Lung (tissue), 12 donors: Measurements from ENCODE around the gene SLC39A7. TPM values are rescaled to one million over a fixed set of nuclear protein-coding genes. Genes with fewer than 3 reads are reported as not detected.

Experiments used
- ATAC-seq: fragments of 200-7000 bp; cut with Tn5 transposase; one replicate; pipeline ENCODE4 v1.9.1; 2020; ENCODE audit warnings: moderate number of reproducible peaks; ENCODE audit not compliant: insufficient read depth, low FRiP score
- DNase-seq, 3 donors: peaks; one replicate each; pipeline ENCODE4 v3.0.0-alpha.2; 2013 to 2017
- H3K27ac ChIP-seq, 2 donors: one replicate each; pipeline ENCODE4 v1.5.1; 2013; ENCODE audit warnings: mild to moderate bottlenecking in 2 of 2, moderate library complexity in 2 of 2, control low read depth in 1 of 2, inconsistent platforms in 1 of 2, low read depth in 1 of 2, low read length in 1 of 2
- H3K27me3 ChIP-seq, 3 donors: one replicate each; pipeline ENCODE4 v1.5.1; 2013; ENCODE audit warnings: low read length in 2 of 3; ENCODE audit not compliant: control insufficient read depth in 3 of 3, insufficient read depth in 3 of 3
- H3K36me3 ChIP-seq, 4 donors: one replicate each; pipeline ENCODE4 v1.5.1; 2013; ENCODE audit warnings: low read length in 4 of 4, mild to moderate bottlenecking in 1 of 4, moderate library complexity in 1 of 4; ENCODE audit not compliant: control insufficient read depth in 4 of 4, insufficient read depth in 4 of 4
- H3K4me1 ChIP-seq, 5 donors: one replicate each; pipeline ENCODE4 v1.5.1; 2013; ENCODE audit warnings: low read length in 5 of 5, mild to moderate bottlenecking in 2 of 5, moderate library complexity in 1 of 5; ENCODE audit not compliant: control insufficient read depth in 5 of 5, insufficient read depth in 5 of 5
- H3K4me3 ChIP-seq: one replicate; pipeline ENCODE4 v1.5.1; 2013; ENCODE audit warnings: mild to moderate bottlenecking, control low read depth, moderate library complexity
- H3K9ac ChIP-seq, 2 donors: one replicate each; pipeline ENCODE4 v1.5.1; 2013; ENCODE audit warnings: low read length in 2 of 2, control low read depth in 1 of 2; ENCODE audit not compliant: insufficient read depth in 1 of 2
- H3K9me3 ChIP-seq, 4 donors: one replicate each; pipeline ENCODE4 v1.5.1; 2013; ENCODE audit warnings: low read length in 3 of 4, mild to moderate bottlenecking in 1 of 4, moderate library complexity in 1 of 4; ENCODE audit not compliant: control insufficient read depth in 4 of 4, insufficient read depth in 3 of 4
- WGBS, 2 donors: extraction: QIAGEN DNeasy Blood & Tissue Kit; methylation state at CpG; one replicate each; pipeline ENCODE4 v1.1.7; 2013; 5-methylcytosine and 5-hydroxymethylcytosine counted together
- polyA plus RNA-seq, 2 donors: library from polyadenylated mRNA; stranded (reverse); fragments of 200-250 nt; gene quantifications; one replicate each; pipeline ENCODE4 v1.2.1, GENCODE V29; 2013
- total RNA-seq, 2 donors: library from RNA; depleted of rRNA in 1 of 2; stranded (reverse); fragments of >200 nt in 1 of 2; gene quantifications; one replicate each; pipeline ENCODE4 v1.2.1, GENCODE V29; 2014 to 2021
- TF ChIP-seq, protein P1 (sequence below): IDR thresholded peaks from 2 replicates; pipeline ENCODE4 v1.5.1; 2012; ENCODE audit warnings: mild to moderate bottlenecking; ENCODE audit errors: control extremely low read depth, extremely low read depth
- donor health status: control.
- donor health status: control.
- donor health status: Bipolar disorder and iron deficiency.
- donor health status: healthy.
- donor health status: DM: yes; HTN: yes; CAD: no.

Gene SLC39A7
- total and polyA plus RNA-seq, 4 donors: 53.6 to 164 (median 100) TPM

DNA sequence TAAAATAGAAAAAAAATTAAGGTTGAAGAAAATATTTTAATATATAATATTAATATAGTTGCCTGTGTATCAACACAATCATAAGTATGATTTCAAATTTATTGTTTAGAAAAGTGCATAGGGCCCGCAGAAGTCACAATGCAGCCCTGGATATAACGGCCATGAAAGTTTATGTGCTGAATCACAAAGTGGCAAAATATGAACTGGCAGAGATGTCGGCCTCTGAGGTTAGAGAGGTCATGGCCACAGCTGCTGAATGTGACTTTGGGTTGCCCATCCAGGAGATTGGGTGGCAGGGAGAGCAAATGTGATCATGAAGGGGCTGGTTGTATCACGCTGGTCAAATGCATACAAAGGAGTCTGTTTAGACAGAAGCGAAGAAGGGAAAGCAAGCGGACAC is 44.1 kb upstream of the SLC39A7 start:
- no peak for ATAC-seq

GRCh38 chr6:33156964-33157363 is 43.7 kb upstream of the SLC39A7 start:
- DNase-seq: no peak
- no peak for ATAC-seq
- no peak overlapping the region for H3K27ac ChIP-seq

More for the DNA sequence above, 44.1 kb upstream of the SLC39A7 start:
- no peak overlapping the region for H3K27ac ChIP-seq
- no peak overlapping the region for H3K4me3 ChIP-seq
- no peaks in the 10 kb centered on the region for H3K9me3 ChIP-seq
- DNase-seq: no peak
- H3K36me3 ChIP-seq: no peaks in the 10 kb centered on the region
- H3K27me3 ChIP-seq: no peaks in the 10 kb centered on the region
- TF ChIP-seq, protein P1, sequence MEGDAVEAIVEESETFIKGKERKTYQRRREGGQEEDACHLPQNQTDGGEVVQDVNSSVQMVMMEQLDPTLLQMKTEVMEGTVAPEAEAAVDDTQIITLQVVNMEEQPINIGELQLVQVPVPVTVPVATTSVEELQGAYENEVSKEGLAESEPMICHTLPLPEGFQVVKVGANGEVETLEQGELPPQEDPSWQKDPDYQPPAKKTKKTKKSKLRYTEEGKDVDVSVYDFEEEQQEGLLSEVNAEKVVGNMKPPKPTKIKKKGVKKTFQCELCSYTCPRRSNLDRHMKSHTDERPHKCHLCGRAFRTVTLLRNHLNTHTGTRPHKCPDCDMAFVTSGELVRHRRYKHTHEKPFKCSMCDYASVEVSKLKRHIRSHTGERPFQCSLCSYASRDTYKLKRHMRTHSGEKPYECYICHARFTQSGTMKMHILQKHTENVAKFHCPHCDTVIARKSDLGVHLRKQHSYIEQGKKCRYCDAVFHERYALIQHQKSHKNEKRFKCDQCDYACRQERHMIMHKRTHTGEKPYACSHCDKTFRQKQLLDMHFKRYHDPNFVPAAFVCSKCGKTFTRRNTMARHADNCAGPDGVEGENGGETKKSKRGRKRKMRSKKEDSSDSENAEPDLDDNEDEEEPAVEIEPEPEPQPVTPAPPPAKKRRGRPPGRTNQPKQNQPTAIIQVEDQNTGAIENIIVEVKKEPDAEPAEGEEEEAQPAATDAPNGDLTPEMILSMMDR: no peak
- WGBS, 2 donors: 92 to 93% methylated on average over 6 of the region's 6 CpGs
- H3K4me1 ChIP-seq: peaks cover 0 to 6% (median 0%) of the 10 kb centered on the region in 5 donors
- no peak overlapping the region for H3K9ac ChIP-seq

GRCh38 chr6:33160096-33160495 is 40.6 kb upstream of the SLC39A7 start:
- Histone ChIP-seq H3K27ac (no peak overlapping the region), H3K27me3 (no peaks in the 10 kb centered on the region), H3K36me3 (no peaks in the 10 kb centered on the region), H3K9ac (no peak overlapping the region), H3K9me3 (no peaks in the 10 kb centered on the region), H3K4me3 (no peak overlapping the region), H3K4me1 (peaks cover 0 to 12% (median 0%) of the 10 kb centered on the region in 5 donors)
- 91 to 95% methylated on average over 11 of the region's 11 CpGs for WGBS, 2 donors
- TF ChIP-seq, protein P1: no peak
- ATAC-seq (no peak), DNase-seq (no peak)

More at GRCh38 chr6:33156964-33157363, 43.7 kb upstream of the SLC39A7 start:
- no peak overlapping the region for H3K9ac ChIP-seq
- H3K27me3 ChIP-seq: no peaks in the 10 kb centered on the region
- H3K4me3 ChIP-seq: no peak overlapping the region
- H3K36me3 ChIP-seq: no peaks in the 10 kb centered on the region
- H3K4me1 ChIP-seq: peaks cover 0 to 10% (median 0%) of the 10 kb centered on the region in 5 donors
- 89 to 93% methylated on average over 2 of the region's 2 CpGs for WGBS, 2 donors
- H3K9me3 ChIP-seq: no peaks in the 10 kb centered on the region
- TF ChIP-seq, protein P1: no peak
